ENCODE data around the gene PAK1. TPM values are rescaled to one million over a fixed set of nuclear protein-coding genes. Genes with fewer than 3 reads are reported as not detected.

Gene PAK1
- total RNA-seq, 1 donor from 2014 or later, result 114 TPM

DNA sequence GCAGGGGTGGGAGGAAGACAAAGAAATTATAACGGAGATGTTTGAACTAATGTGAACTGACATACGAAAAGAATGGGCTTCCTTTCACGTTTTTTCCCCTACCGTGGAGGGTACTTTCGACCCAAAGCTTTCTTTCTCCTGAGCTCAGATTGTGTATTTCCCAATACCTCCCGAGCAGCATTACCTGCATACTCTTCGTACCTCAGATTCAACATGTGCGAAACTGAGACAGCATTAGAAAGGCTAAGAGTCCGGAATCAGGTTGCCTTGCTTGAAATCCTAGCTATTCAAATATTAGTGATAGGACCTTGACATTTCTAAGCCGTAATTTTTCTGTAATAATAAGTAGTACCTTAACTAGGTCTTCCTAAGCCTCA, 778 bp upstream of the PAK1 start:
- DNase-seq (ENCODE audit: low spot score), result no peak

DNA sequence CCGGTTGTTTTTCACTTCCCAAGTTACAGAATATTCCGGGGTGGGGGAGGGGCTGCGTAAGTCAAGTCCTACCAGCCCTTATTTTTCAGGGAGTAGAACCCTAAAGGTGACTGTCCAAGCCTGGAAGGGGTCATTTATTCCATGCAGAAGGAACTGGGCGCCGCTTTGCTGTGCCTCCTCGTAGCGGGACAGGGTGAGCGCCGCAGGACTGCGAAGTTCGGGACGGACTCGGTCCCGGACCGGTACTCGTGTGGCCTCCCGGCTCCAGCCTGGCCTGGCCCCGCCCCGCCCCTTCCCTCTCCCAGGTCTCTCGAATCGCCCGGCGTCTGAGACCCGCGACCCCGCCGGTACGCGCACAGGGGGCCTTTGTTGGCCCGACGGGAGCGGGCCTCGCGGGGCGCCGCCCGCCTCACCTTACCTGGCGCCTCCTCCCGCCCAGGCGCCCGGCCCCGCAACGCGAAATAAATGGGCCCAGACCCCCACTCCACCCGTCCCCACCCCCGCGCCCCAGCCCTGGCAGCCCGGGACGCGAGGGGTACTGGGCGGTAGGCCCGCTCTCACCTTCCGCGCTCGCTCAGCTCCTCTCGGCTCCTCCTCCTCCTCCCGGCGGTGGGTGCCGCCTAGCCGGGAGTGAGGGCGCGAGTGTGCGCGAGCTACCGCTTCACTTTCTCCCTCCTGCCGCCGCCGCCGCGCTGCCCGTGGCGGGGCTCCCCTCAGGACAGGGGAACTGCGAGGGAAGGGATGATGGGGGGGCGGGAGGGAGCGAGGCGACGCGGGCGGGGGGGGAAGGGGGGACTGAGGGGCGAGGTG, 698 bp downstream of the PAK1 start:
- DNase-seq (ENCODE audit: low spot score), result peak; percentile 36

- DNase-seq (ENCODE audit: low spot score), result peak; percentile 90
Observed at GRCh38 chr11:77471558-77472193, 2.2 kb downstream of the PAK1 start.

GRCh38 chr11:77470971-77471370, 2.9 kb downstream of the PAK1 start:
- DNase-seq (ENCODE audit: low spot score), result no peak

- no peak for DNase-seq (ENCODE audit: low spot score)
Observed at GRCh38 chr11:77470504-77470903, 3.4 kb downstream of the PAK1 start.

GRCh38 chr11:77468527-77468926, 5.4 kb downstream of the PAK1 start:
- no peak for DNase-seq (ENCODE audit: low spot score)

DNA sequence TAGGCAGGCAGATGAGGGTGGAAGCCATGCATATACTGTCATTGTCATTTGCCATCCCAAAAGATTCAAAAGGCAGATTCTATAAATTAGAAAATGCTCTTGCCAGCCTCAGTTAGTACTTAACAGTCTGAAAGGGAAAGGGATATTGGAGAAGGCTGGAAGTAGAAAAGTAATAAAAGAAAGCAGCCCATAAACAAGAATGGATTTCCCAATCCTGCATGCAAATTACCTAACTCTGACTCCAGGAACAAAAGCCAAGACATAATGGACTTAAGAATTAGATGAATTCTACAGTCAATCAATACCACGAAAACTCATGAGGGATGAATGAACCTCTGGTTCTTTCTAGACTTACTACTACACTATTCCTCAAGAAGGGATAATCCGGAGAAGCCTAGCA, 5.9 kb downstream of the PAK1 start:
- DNase-seq (ENCODE audit: low spot score), result no peak

- no peak for DNase-seq (ENCODE audit: low spot score)
Observed at GRCh38 chr11:77467233-77467632, 6.7 kb downstream of the PAK1 start.

DNA sequence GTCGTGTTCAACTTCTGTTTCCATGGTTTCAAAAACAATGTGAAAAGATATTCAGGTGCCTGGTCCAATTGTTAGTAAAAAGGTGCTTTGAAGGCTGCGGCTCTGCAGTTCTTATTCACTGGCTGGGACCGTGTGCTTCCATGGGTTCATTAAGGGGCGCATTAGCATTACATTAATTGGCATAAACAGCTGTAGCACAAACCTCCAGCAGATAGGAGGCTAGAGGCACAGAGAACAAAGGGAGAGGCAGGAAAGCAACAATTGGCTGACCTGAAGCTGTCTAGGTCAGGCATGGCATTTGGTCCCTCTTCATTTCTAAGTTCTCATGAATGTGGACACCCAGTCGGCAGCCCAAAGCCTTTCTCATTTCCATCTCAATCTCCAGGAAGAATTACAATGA, 16.6 kb downstream of the PAK1 start:
- DNase-seq (ENCODE audit: low spot score), result no peak

DNA sequence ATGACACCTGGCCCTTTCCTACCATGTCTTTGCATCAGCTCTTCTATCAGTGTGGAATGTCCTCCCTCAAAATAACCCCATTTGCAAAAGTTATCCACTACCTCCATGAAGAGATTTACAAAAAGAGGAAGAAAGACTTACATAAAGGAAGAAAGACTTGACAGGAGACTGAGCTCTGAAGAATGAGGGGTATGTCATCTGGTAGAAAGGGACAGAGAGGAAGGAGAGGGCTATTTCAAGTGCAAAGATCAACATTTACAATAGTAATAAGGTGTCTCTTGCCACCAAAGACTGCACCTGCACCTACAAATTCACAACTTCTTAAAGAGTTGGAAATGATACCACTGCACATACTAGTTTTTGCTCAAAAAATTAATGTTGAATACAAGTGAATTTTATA, 18.2 kb downstream of the PAK1 start:
- no peak for DNase-seq (ENCODE audit: low spot score)

GRCh38 chr11:77454867-77455655, 18.8 kb downstream of the PAK1 start:
- no peak for DNase-seq (ENCODE audit: low spot score)

DNA sequence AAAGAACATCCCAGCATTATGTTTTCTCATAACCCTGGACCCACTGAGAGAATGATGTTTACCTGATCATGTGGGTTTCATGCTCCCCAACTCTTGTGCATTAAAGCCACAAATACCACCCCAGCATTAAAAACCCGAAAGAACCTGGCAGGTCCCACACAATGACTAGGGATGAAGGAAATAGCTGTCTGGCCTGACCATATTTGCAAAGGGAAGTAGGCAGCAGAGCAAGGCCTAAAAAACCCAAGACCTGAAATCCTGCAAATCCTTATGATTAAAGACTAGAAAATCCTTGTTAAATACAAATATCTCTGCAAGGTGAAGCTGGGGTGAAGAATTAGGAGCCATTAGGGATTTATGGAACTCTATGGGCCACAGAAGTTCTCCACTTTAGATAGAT, 23.7 kb downstream of the PAK1 start:
- DNase-seq (ENCODE audit: low spot score), result no peak

DNA sequence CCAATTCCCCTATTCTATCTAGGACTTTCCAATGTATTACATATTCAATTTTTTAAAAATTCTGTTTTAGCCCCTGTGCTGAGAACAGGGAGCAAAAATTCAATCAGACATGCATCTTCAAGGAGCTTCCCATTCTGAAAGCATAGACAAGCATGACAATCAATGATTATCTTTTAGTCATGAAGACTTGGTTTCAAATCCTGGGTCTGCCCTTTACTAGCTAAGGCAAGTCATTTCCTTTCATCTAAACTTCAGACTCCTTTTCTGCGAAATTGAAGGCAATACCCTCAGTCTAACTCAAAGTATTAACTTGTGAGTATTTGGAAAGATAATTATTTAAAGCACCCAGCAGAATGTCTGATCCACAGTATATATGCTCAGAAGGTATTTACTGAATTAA, 24.1 kb downstream of the PAK1 start:
- no peak for DNase-seq (ENCODE audit: low spot score)

DNA sequence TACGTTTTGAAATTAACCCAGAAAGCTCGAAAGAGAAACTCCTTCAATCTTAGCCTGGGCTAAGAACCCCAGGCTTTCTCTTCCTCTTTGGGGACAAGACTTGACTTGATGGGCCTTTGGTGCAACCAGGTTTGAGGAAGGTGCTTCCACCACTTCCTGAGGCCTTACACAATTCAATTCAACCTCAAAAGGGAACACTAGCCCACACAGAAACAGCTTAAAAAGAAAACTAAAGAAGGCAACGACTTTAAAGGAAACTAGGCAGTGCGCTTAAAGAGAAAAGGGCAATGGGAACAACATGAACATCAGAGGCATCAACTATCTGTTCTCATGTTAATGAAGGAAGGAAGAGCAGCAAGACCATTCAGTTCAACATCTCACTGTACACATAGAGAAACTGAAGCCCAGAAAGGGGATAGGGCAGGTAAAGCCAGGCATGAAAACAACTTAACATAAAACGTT, 24.8 kb downstream of the PAK1 start:
- DNase-seq (ENCODE audit: low spot score), result no peak

- no peak for DNase-seq (ENCODE audit: low spot score)
Observed at GRCh38 chr11:77448269-77448668, 25.6 kb downstream of the PAK1 start.

DNA sequence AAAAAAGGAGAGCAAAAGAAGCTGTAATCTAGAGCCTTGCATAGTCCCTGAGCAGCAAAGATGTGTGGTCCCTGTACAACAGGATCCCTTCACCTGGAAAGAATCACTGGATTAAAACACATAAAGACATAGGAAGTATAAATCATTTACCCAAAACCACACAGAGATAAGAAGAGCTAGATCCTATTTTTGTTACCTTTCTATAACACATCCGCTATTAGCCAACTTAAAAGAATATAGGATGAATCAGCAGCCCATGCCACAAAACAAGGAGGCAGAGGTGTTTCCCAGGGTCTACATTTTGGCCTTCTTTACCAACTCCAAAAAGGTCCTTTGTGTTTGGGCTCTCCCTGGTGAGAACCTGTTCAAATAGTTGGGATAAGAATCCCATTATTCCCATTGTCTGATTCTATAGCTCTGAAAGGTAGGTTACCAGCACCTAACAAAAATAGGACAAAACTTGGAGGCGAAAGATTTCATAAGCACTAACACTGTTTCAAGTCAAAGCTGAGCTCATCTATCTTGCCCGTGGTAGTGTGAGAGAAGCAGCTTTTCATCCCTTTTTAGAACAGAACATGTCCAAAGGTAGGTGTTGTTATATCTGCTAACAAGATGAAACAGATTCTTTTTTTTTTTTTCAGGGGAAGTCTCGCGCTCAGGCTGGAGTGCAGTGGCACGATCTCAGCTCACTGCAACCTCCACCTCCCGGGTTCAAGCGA, 26.8 kb downstream of the PAK1 start:
- DNase-seq (ENCODE audit: low spot score), result no peak

GRCh38 chr11:77444261-77444660, 29.6 kb downstream of the PAK1 start:
- no peak for DNase-seq (ENCODE audit: low spot score)

DNA sequence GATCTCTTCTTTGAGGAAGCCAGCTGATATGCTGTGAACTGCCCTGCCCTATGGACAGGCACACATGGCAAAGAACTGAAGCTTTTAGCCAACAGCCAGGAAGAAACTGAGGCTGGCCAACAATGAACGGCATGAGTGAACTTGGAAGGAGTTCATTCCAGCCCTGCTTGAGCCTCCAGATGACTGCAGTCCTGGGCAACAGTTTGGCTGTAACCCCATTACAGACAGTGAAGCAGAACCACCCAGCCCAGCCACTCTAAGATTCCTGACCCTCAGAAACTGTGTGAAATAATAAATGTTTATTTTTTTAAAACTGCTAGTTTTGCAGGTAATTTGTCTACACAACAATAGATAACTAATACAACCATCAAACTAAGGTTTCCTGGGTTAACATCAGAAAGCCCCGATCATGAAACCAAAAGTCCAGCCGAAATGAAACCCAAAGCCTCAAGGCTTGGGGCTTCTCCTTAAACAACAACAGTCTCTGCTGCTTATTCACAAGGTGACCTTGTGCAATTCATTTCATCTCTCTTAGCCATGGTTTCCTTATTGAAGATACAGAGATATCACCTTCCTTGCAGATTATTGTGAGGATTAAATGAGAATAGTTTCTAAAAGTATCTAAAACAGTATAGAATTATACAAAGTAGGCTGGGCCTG, 31.4 kb downstream of the PAK1 start:
- DNase-seq (ENCODE audit: low spot score), result no peak

DNA sequence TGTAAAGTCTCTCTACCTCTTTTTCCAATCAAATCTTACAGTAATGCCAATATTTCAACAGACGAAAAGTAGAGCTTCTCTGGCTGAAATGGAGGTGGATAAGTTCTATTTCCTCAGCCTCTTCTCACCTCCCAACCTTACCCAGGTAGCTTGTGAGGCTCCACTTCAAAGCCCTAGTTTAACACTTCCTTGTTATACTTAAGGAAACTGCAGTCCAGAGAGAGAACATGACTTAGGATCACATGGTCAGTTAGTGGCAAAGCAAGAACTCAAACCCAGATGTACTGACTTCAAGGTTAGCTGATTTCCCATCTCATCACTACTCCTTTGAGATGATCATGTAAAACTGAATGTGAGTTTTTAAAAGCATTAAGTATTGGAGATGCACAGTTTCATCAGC, 32.5 kb downstream of the PAK1 start:
- DNase-seq (ENCODE audit: low spot score), result no peak

- DNase-seq (ENCODE audit: low spot score), result no peak
Observed at GRCh38 chr11:77440678-77441077, 33.2 kb downstream of the PAK1 start.

- DNase-seq (ENCODE audit: low spot score), result no peak
Observed at GRCh38 chr11:77438487-77438886, 35.4 kb downstream of the PAK1 start.

Data from mucosa of gallbladder (tissue), 1 donor.